BJ (cell line): ENCODE measurements around the gene SH3RF1. TPM values are rescaled to one million over a fixed set of nuclear protein-coding genes. Genes with fewer than 3 reads are reported as not detected.

Source experiments
- CTCF ChIA-PET: fragments of 350-600 bp; formaldehyde crosslinking; extraction: SDS; loops from one replicate; lab custom pipeline; 2021; ENCODE audit warnings: antibody characterized with exemption, inconsistent platforms; lab: Yijun Ruan, JAX
- POLR2A ChIA-PET: fragments of 300-600 bp; sonication (Branson Sonifier 250); formaldehyde crosslinking; extraction: SDS; loops from one replicate; lab custom pipeline; 2021; ENCODE audit warnings: antibody characterized with exemption; lab: Charles Lee
- DNase-seq: peaks from one replicate; pipeline ENCODE4 v3.0.0-alpha.2; 2011; ENCODE audit warnings: low read depth
- H3K27me3 ChIP-seq: 2 replicates; pipeline ENCODE4 v1.6.0; 2011; ENCODE audit warnings: low read length; ENCODE audit not compliant: control insufficient read depth, insufficient read depth
- H3K36me3 ChIP-seq: 2 replicates; pipeline ENCODE4 v1.5.1; 2011; ENCODE audit warnings: low read length; ENCODE audit not compliant: control insufficient read depth, insufficient read depth
- H3K4me3 ChIP-seq: 2 replicates; pipeline ENCODE4 v1.5.1; 2011; ENCODE audit warnings: low read depth, mild to moderate bottlenecking, control low read depth, low read length
- CTCF ChIP-seq: IDR thresholded peaks from 2 replicates; pipeline ENCODE4 v1.5.1; 2011; ENCODE audit warnings: low read depth, mild to moderate bottlenecking, control low read depth, inconsistent platforms, low read length, moderate library complexity; ENCODE audit not compliant: insufficient read depth
- polyA plus RNA-seq: library from polyadenylated mRNA; depleted of rRNA; stranded (reverse); fragments of >200 nt; gene quantifications from 2 replicates; pipeline ENCODE4 v1.2.3, GENCODE V29; 2011

SH3RF1 gene
- polyA plus RNA-seq, 1 experiment: 38.8 TPM

DNA sequence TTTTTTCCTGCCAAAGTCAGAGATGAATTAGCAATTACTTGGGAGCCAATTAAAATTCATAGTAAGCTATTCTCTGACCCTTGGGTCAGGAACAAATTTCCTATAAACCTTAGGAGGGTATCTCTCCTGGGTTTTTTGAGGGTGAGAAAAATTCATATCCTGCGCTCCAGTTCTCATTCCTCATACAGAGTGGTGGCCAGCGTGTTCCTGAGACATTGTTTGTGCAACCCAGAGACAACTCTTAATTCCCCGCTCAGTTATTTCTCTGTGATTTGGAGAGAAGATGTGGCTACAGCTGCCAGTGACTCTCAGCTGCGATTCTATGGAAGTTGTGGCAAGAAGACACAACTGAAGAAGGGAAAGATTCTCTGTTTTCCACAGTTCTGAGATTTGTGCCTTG is 222.8 kb downstream of the SH3RF1 start:
- DNase-seq: no peak
- Histone ChIP-seq H3K27me3 (no peaks in the 10 kb centered on the region), H3K36me3 (no peaks in the 10 kb centered on the region), H3K4me3 (no peak overlapping the region)
- CTCF ChIA-PET: interaction anchor here (0.7 to 0.8 kb wide), 2 partner anchors 147 to 438 kb away, joined by 3 to 4 read pairs; no protein-coding TSS in a partner anchor
- no peak for TF ChIP-seq CTCF
- POLR2A ChIA-PET: no interaction called here

DNA sequence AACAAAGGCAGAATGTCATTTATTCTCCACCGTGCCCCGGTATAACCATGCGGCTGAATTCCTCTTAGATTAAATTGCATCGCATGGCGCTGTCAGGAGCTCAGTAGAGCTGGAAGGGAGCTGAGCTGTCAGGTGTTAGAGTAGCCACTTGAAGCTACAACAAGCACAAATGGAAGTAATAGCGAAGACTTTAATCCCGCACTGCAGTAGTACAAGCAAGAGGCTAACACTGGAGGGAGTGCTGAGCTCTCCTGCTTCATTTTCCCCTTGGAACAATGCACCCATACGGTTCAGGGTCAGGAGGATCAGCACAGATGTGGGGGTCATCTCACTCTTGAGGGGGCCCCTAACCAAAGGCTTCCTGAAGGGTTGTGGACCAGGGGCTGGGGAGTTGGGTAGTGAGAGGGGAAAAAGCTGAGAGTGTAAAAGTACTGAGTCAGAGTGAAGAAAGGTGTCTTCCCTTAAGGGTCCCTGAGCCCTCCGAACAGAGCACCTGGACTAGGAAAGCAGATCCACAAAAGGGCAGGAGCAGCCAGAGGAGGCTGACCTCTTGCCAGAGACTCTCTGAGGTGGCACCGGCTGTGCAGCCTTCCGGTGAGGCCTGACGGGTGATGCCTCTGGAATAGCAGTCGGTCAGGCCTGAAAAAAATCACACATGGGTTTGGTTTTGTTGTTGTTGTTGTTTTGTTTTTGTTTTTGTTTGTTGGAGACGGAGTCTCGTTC is 224.7 kb downstream of the SH3RF1 start:
- Histone ChIP-seq H3K4me3 (no peak overlapping the region), H3K36me3 (no peaks in the 10 kb centered on the region), H3K27me3 (no peaks in the 10 kb centered on the region)
- TF ChIP-seq CTCF: 0 out of 2 replicates have a peak, but pooled peaks have one; percentile 10
- CTCF ChIA-PET: no interaction called here
- no peak for DNase-seq
- POLR2A ChIA-PET: no interaction called here

GRCh38 chr4:169044714-169045447 is 225.9 kb downstream of the SH3RF1 start:
- TF ChIP-seq CTCF: no peak
- H3K27me3 ChIP-seq: no peaks in the 10 kb centered on the region
- H3K4me3 ChIP-seq: no peak overlapping the region
- H3K36me3 ChIP-seq: no peaks in the 10 kb centered on the region
- ChIA-PET CTCF (interaction anchor here (1.2 kb wide), 1 partner anchor 13 kb away, joined by 3 read pairs; no protein-coding TSS in a partner anchor), POLR2A (no interaction called here)
- DNase-seq: no peak
